Nephron (organoid): Measurements from ENCODE around the gene KDM5B.

Experiments
- H3K27ac Mint-ChIP-seq, 3 experiments: 2 replicates each; pipeline ENCODE4 v1.8.0; 2020; ENCODE audit warnings: mixed read lengths in 3 of 3, mild to moderate bottlenecking in 2 of 3, moderate library complexity in 1 of 3
- H3K27me3 Mint-ChIP-seq: 2 replicates; pipeline ENCODE4 v1.8.0; 2021; ENCODE audit warnings: low read depth, mild to moderate bottlenecking, moderate library complexity, mixed read lengths
- H3K36me3 Mint-ChIP-seq: 2 replicates; pipeline ENCODE4 v1.8.0; 2020; ENCODE audit warnings: low read depth, mixed read lengths
- H3K4me1 Mint-ChIP-seq: 2 replicates; pipeline ENCODE4 v1.8.0; 2020; ENCODE audit warnings: mixed read lengths
- H3K4me3 Mint-ChIP-seq, 3 experiments: 2 replicates each; pipeline ENCODE4 v1.8.0; 2020; ENCODE audit warnings: mild to moderate bottlenecking in 3 of 3, mixed read lengths in 3 of 3, moderate library complexity in 2 of 3
- H3K9me3 Mint-ChIP-seq: 2 replicates; pipeline ENCODE4 v1.8.0; 2020; ENCODE audit warnings: mixed read lengths
- CTCF ChIP-seq, 3 experiments: fragments of 200-600 bp; sonication (generic); IDR thresholded peaks; one replicate each; pipeline ENCODE4 v1.5.0; 2021; ENCODE audit warnings: antibody characterized with exemption in 3 of 3; ENCODE audit not compliant: unreplicated experiment in 3 of 3

The KDM5B gene

GRCh38 chr1:202850593-202851362, 42.6 kb upstream of the KDM5B start:
- H3K27me3 Mint-ChIP-seq, result peaks cover 3% of the 10 kb centered on the region
- no peak overlapping the region for H3K27ac Mint-ChIP-seq
- peaks cover 3% of the 10 kb centered on the region for H3K36me3 Mint-ChIP-seq
- no peaks in the 10 kb centered on the region for H3K9me3 Mint-ChIP-seq
- no peaks in the 10 kb centered on the region for H3K4me1 Mint-ChIP-seq
- TF ChIP-seq CTCF (IDR thresholded peaks at IDR 0.05; ENCODE audit: unreplicated experiment in 3 of 3), result no peak
- no peak overlapping the region for H3K4me3 Mint-ChIP-seq

GRCh38 chr1:202848191-202848542, 39.9 kb upstream of the KDM5B start:
- Mint-ChIP-seq H3K36me3 (no peaks in the 10 kb centered on the region), H3K27me3 (peaks cover 10% of the 10 kb centered on the region), H3K27ac (no peak overlapping the region), H3K4me3 (no peak overlapping the region), H3K9me3 (no peaks in the 10 kb centered on the region), H3K4me1 (no peaks in the 10 kb centered on the region)
- no peak for TF ChIP-seq CTCF (IDR thresholded peaks at IDR 0.05; ENCODE audit: unreplicated experiment in 3 of 3)

GRCh38 chr1:202844935-202845334, 36.7 kb upstream of the KDM5B start:
- H3K9me3 Mint-ChIP-seq, result no peaks in the 10 kb centered on the region
- no peaks in the 10 kb centered on the region for H3K36me3 Mint-ChIP-seq
- H3K27ac Mint-ChIP-seq, result no peak overlapping the region
- H3K4me1 Mint-ChIP-seq, result no peaks in the 10 kb centered on the region
- no peak overlapping the region for H3K4me3 Mint-ChIP-seq
- TF ChIP-seq CTCF (IDR thresholded peaks at IDR 0.05; ENCODE audit: unreplicated experiment in 3 of 3), result no peak
- H3K27me3 Mint-ChIP-seq, result peaks cover 10% of the 10 kb centered on the region

DNA sequence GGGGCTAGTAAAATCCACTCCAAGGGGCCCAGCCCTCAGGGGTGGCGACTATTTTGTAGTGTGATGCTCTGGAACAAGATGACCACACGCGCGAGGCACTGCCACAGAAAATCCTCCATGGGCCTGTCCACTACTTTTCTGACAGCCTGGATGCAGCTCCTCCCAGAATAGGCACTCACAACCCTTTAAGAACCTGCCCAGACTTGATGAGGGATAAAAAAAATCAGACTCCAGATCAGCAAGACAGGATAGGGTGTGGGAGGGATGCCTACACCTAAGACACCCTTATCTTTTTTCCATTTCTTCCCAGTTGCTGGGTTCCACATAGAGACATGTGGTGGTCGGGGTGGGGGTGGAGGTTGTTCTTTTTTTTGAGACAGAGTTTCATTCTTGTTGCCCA, 36.0 kb upstream of the KDM5B start:
- H3K4me1 Mint-ChIP-seq, result no peaks in the 10 kb centered on the region
- TF ChIP-seq CTCF (IDR thresholded peaks at IDR 0.05; ENCODE audit: unreplicated experiment in 3 of 3), result no peak
- peaks cover 10% of the 10 kb centered on the region for H3K27me3 Mint-ChIP-seq
- no peaks in the 10 kb centered on the region for H3K9me3 Mint-ChIP-seq
- H3K4me3 Mint-ChIP-seq, result no peak overlapping the region
- H3K27ac Mint-ChIP-seq, result no peak overlapping the region
- H3K36me3 Mint-ChIP-seq, result no peaks in the 10 kb centered on the region

DNA sequence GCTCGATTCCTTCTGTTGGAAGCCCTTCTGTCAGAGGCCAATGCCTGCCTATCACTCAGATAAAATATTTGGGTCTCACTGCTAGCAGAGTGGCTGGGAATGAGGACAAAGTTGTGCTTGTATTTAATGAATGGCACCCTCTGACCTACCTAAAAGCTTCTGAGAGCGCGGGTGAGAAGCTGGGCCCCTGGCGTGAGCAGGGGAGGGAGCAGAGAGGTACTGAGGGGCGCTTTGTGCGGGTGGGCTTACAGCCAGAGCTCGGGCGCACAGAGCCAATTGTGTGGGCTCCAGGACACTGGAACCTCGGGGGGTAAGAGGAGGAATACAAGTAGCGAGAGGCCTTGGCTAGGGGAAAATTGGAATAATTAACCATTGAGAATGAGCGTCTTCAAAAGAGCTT, 34.9 kb upstream of the KDM5B start:
- Mint-ChIP-seq H3K4me3 (no peak overlapping the region), H3K27me3 (peaks cover 10% of the 10 kb centered on the region), H3K4me1 (no peaks in the 10 kb centered on the region), H3K36me3 (no peaks in the 10 kb centered on the region), H3K9me3 (no peaks in the 10 kb centered on the region), H3K27ac (no peak overlapping the region)
- TF ChIP-seq CTCF (IDR thresholded peaks at IDR 0.05; ENCODE audit: unreplicated experiment in 3 of 3), result no peak

GRCh38 chr1:202837746-202838262, 29.6 kb upstream of the KDM5B start:
- H3K4me1 Mint-ChIP-seq, result no peaks in the 10 kb centered on the region
- no peaks in the 10 kb centered on the region for H3K9me3 Mint-ChIP-seq
- TF ChIP-seq CTCF (IDR thresholded peaks at IDR 0.05; ENCODE audit: unreplicated experiment in 3 of 3), result no peak
- H3K27ac Mint-ChIP-seq, result no peak overlapping the region
- H3K4me3 Mint-ChIP-seq, result no peak overlapping the region
- H3K27me3 Mint-ChIP-seq, result peaks cover 8% of the 10 kb centered on the region
- no peaks in the 10 kb centered on the region for H3K36me3 Mint-ChIP-seq
